K562 (cell line): Measurements from ENCODE around the gene RNF215. TPM values are rescaled to one million over a fixed set of nuclear protein-coding genes. Genes with fewer than 3 reads are reported as not detected.

ENCODE experiments used
- CBX3 ChIP-seq, 2 experiments: IDR thresholded peaks; 1 replicate in 1 of 2; 2 replicates in 1 of 2; pipeline ENCODE4 v1.6.1; 2012; ENCODE audit warnings: inconsistent platforms in 2 of 2, low read length in 2 of 2, borderline replicate concordance in 1 of 2, control low read depth in 1 of 2
- DNMT1 ChIP-seq: fragments of 450-650 bp; IDR thresholded peaks from 2 replicates; pipeline ENCODE4 v1.6.1; 2016; ENCODE audit warnings: antibody characterized with exemption, mild to moderate bottlenecking
- KLF1 ChIP-seq: fragments of 450-650 bp; IDR thresholded peaks from 2 replicates; pipeline ENCODE4 v1.6.1; 2016; ENCODE audit warnings: missing genetic modification characterization, missing compliant biosample characterization
- MAX ChIP-seq: sonication (generic); formaldehyde crosslinking; IDR thresholded peaks from 2 replicates; pipeline ENCODE4 v1.9.0; 2022; ENCODE audit warnings: mild to moderate bottlenecking, missing genetic modification reagents
- NEUROD1 ChIP-seq: fragments of 150-350 bp; IDR thresholded peaks from 2 replicates; pipeline ENCODE4 v1.6.1; 2014; ENCODE audit warnings: borderline replicate concordance, low read length, low read depth; ENCODE audit not compliant: partially characterized antibody
- NR2C1 ChIP-seq, 2 experiments: fragments of 450-650 bp; IDR thresholded peaks; 2 replicates each; pipeline ENCODE4 v1.6.1; 2017; ENCODE audit warnings: mild to moderate bottlenecking in 2 of 2, antibody characterized with exemption in 1 of 2, inconsistent platforms in 1 of 2, missing compliant biosample characterization in 1 of 2, missing genetic modification characterization in 1 of 2
- NRF1 ChIP-seq, 2 experiments: fragments of 450-650 bp; IDR thresholded peaks in 1 of 2; conservative IDR thresholded peaks in 1 of 2; 2 replicates each; pipeline ENCODE4 v1.6.1; 2014; ENCODE audit warnings: mild to moderate bottlenecking in 2 of 2
- PHF8 ChIP-seq: fragments of 200-600 bp; sonication (generic); IDR thresholded peaks from 2 replicates; pipeline ENCODE4 v1.6.1; 2012; ENCODE audit warnings: mixed run types, mild to moderate bottlenecking, inconsistent platforms, low read length, moderate library complexity, borderline replicate concordance
- RB1 ChIP-seq: fragments of 450-650 bp; IDR thresholded peaks from 2 replicates; pipeline ENCODE4 v1.6.1; 2017; ENCODE audit warnings: low read depth, mild to moderate bottlenecking
- RBBP5 ChIP-seq: fragments of 200-600 bp; sonication (generic); IDR thresholded peaks from 2 replicates; pipeline ENCODE4 v1.6.1; 2012; ENCODE audit warnings: borderline replicate concordance, mild to moderate bottlenecking, low read length, control low read depth, inconsistent platforms; ENCODE audit not compliant: insufficient read depth, poor library complexity, severe bottlenecking
- SIX5 ChIP-seq, 2 experiments: IDR thresholded peaks; 2 replicates each; pipeline ENCODE4 v1.6.1; 2011; ENCODE audit warnings: low read length in 2 of 2, borderline replicate concordance in 1 of 2, low read depth in 1 of 2, mild to moderate bottlenecking in 1 of 2, moderate library complexity in 1 of 2; ENCODE audit not compliant: insufficient read depth in 1 of 2
- SMARCA5 ChIP-seq: fragments of 450-650 bp; IDR thresholded peaks from 2 replicates; pipeline ENCODE4 v1.6.1; 2016
- TBP ChIP-seq: optimal IDR thresholded peaks from 2 replicates; pipeline ENCODE3; 2011; ENCODE audit warnings: low read depth, low read length, improper control_type of control experiment
- YY1 ChIP-seq, 3 experiments: IDR thresholded peaks; 2 replicates each; pipeline ENCODE4 v1.6.1; 2011; ENCODE audit warnings: low read length in 2 of 3, mild to moderate bottlenecking in 2 of 3, moderate library complexity in 2 of 3, borderline replicate concordance in 1 of 3, control low read depth in 1 of 3, low read depth in 1 of 3; ENCODE audit not compliant: insufficient read depth in 3 of 3, insufficient replicate concordance in 2 of 3, control insufficient read depth in 1 of 3, insufficient read length in 1 of 3; ENCODE audit errors: extremely low read depth in 1 of 3
- ZC3H4 ChIP-seq: sonication (generic); formaldehyde crosslinking; IDR thresholded peaks from 2 replicates; pipeline ENCODE4 v1.9.0; 2021; ENCODE audit warnings: missing genetic modification reagents, borderline replicate concordance
- ZFX ChIP-seq: sonication (generic); formaldehyde crosslinking; IDR thresholded peaks from 2 replicates; pipeline ENCODE4 v1.8.0; 2022; ENCODE audit warnings: mild to moderate bottlenecking, missing genetic modification reagents, moderate library complexity
- ZNF592 ChIP-seq: fragments of 450-650 bp; IDR thresholded peaks from 2 replicates; pipeline ENCODE4 v1.6.1; 2017; ENCODE audit warnings: antibody characterized with exemption, mild to moderate bottlenecking
- polyA plus RNA-seq, 8 experiments: library from polyadenylated mRNA; depleted of rRNA in 4 of 8; stranded (reverse) in 5 of 8; unstranded in 3 of 8; fragments of >200 nt; fragmentation: Nextera tagmentation in 2 of 8; fragmentation: Illumina TruSeq in 1 of 8; extraction: Ambion mirVana in 2 of 8; extraction: Trizol in 1 of 8; gene quantifications; 2 replicates each; pipeline versions ENCODE4 v1.2.1 to v1.2.3, GENCODE V29; 2011 to 2014; ENCODE audit warnings: inconsistent platforms in 1 of 8, missing spikeins in 1 of 8
- total RNA-seq, 7 experiments: library from RNA; depleted of rRNA in 6 of 7; stranded (reverse); fragments of >200 nt in 6 of 7; fragmentation: Illumina TruSeq in 2 of 7; extraction: Trizol in 2 of 7; gene quantifications; 2 replicates each; pipeline versions ENCODE4 v1.2.1 to v1.2.3, GENCODE V29; 2011 to 2021; ENCODE audit warnings: low replicate concordance in 1 of 7
- TF ChIP-seq, protein P1 (sequence below), 2 experiments: IDR thresholded peaks; 2 replicates each; pipeline ENCODE4 v1.6.1; 2012; ENCODE audit warnings: improper control_type of control experiment in 2 of 2, low read depth in 2 of 2, low read length in 2 of 2, borderline replicate concordance in 1 of 2

RNF215 gene
- total and polyA plus RNA-seq, 9 of the 15 experiments (the other 6 are each of a cell fraction or from before 2014, with no cell fraction given), result 0.08 to 9.8 (median 2.7) TPM

GRCh38 chr22:30425616-30426387 lies 38.6 kb upstream of the RNF215 start, which contains the start of gene MTFP1 (continued):
- peak in 1 of 2 experiments; percentile 23; a peak in 1 of 3 replicates for TF ChIP-seq CBX3 (IDR thresholded peaks at IDR 0.05; ENCODE audit: borderline replicate concordance in 1 of 2, low read length in 2 of 2)
- TF ChIP-seq KLF1 (tag), result no peak
- TF ChIP-seq NR2C1 (IDR thresholded peaks at IDR 0.05), result no peak
- TF ChIP-seq NR2C1 (tag; IDR thresholded peaks at IDR 0.05), result no peak
- peak; percentile 28; the same call in 1 of the 2 replicates for TF ChIP-seq RB1
- TF ChIP-seq SMARCA5, result no peak
- peak; percentile 49; the same call in 1 of the 2 replicates for TF ChIP-seq ZC3H4
- TF ChIP-seq MAX (CRISPR knock-in tag), result peak; percentile 52; the same call in 1 of the 2 replicates
- TF ChIP-seq, protein P1, sequence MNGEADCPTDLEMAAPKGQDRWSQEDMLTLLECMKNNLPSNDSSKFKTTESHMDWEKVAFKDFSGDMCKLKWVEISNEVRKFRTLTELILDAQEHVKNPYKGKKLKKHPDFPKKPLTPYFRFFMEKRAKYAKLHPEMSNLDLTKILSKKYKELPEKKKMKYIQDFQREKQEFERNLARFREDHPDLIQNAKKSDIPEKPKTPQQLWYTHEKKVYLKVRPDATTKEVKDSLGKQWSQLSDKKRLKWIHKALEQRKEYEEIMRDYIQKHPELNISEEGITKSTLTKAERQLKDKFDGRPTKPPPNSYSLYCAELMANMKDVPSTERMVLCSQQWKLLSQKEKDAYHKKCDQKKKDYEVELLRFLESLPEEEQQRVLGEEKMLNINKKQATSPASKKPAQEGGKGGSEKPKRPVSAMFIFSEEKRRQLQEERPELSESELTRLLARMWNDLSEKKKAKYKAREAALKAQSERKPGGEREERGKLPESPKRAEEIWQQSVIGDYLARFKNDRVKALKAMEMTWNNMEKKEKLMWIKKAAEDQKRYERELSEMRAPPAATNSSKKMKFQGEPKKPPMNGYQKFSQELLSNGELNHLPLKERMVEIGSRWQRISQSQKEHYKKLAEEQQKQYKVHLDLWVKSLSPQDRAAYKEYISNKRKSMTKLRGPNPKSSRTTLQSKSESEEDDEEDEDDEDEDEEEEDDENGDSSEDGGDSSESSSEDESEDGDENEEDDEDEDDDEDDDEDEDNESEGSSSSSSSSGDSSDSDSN (IDR thresholded peaks at IDR 0.05; ENCODE audit: borderline replicate concordance in 1 of 2, low read depth in 2 of 2, low read length in 2 of 2), result peak; percentile 71 to 85; a peak in 3 of 4 replicates
- TF ChIP-seq TBP, result peak; percentile 31
- peak; percentile 39 to 45 for TF ChIP-seq NRF1 (conservative IDR thresholded peaks at IDR 0.05 in 1 of 2, IDR thresholded peaks at IDR 0.05 in 1 of 2)
- peak in 2 of 3 experiments; percentile 42 to 57 for TF ChIP-seq YY1 (IDR thresholded peaks at IDR 0.05; ENCODE audit: borderline replicate concordance in 1 of 3, control insufficient read depth in 1 of 3, extremely low read depth in 1 of 3, insufficient read depth in 3 of 3, insufficient read length in 1 of 3, insufficient replicate concordance in 2 of 3, low read depth in 1 of 3, low read length in 2 of 3)
- peak; percentile 32 for TF ChIP-seq NEUROD1
- TF ChIP-seq ZNF592, result peak; percentile 75
- TF ChIP-seq SIX5 (IDR thresholded peaks at IDR 0.05; ENCODE audit: borderline replicate concordance in 1 of 2, insufficient read depth in 1 of 2, low read depth in 1 of 2, low read length in 2 of 2), result no peak
- no peak for TF ChIP-seq DNMT1
- peak; percentile 76 for TF ChIP-seq RBBP5
- TF ChIP-seq ZFX (CRISPR knock-in tag), result peak; percentile 51
- peak; percentile 50; the same call in 1 of the 2 replicates for TF ChIP-seq PHF8
